ENCODE measurements around the gene MKLN1. TPM values are rescaled to one million over a fixed set of nuclear protein-coding genes. Genes with fewer than 3 reads are reported as not detected.

Gene MKLN1
- total RNA-seq, 4 donors from 2014 or later: 39.4 to 74.4 (median 53.2) TPM

DNA sequence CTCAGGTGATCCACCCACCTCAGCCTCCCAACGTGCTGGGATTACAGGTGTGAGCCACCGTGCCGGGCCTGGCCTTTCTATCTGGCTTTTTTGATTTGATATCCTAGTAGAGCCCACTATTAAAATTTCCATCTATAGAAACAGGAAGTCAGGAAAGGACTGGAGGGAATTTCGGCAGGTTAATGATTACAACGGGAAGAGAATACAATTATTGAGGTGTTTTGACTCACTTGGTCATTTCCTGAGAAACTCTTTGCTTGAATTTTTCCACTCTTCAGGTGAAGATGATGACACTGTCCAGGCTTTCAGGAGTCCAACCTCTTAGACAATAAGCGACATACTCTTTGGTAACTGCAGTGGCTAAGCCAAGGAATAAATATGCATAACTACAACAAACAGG lies 1.1 kb upstream of the MKLN1 start:
- Histone ChIP-seq H3K36me3 (no peaks in the 10 kb centered on the region), H3K4me3 (peak overlapping the region; percentile 74 to 96 (median 91)), H3K27ac (peak overlapping the region in 3 of 4 donors; percentile 94 to 99 (median 95)), H3K4me1 (peaks cover 0 to 32% (median 4%) of the 10 kb centered on the region in 4 donors), H3K27me3 (no peaks in the 10 kb centered on the region), H3K9me3 (no peaks in the 10 kb centered on the region)
- DNase-seq: no peak
- TF ChIP-seq, protein P1, sequence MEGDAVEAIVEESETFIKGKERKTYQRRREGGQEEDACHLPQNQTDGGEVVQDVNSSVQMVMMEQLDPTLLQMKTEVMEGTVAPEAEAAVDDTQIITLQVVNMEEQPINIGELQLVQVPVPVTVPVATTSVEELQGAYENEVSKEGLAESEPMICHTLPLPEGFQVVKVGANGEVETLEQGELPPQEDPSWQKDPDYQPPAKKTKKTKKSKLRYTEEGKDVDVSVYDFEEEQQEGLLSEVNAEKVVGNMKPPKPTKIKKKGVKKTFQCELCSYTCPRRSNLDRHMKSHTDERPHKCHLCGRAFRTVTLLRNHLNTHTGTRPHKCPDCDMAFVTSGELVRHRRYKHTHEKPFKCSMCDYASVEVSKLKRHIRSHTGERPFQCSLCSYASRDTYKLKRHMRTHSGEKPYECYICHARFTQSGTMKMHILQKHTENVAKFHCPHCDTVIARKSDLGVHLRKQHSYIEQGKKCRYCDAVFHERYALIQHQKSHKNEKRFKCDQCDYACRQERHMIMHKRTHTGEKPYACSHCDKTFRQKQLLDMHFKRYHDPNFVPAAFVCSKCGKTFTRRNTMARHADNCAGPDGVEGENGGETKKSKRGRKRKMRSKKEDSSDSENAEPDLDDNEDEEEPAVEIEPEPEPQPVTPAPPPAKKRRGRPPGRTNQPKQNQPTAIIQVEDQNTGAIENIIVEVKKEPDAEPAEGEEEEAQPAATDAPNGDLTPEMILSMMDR (IDR thresholded peaks at IDR 0.05): no peak
- no peak for TF ChIP-seq POLR2A (IDR thresholded peaks at IDR 0.05)

DNA sequence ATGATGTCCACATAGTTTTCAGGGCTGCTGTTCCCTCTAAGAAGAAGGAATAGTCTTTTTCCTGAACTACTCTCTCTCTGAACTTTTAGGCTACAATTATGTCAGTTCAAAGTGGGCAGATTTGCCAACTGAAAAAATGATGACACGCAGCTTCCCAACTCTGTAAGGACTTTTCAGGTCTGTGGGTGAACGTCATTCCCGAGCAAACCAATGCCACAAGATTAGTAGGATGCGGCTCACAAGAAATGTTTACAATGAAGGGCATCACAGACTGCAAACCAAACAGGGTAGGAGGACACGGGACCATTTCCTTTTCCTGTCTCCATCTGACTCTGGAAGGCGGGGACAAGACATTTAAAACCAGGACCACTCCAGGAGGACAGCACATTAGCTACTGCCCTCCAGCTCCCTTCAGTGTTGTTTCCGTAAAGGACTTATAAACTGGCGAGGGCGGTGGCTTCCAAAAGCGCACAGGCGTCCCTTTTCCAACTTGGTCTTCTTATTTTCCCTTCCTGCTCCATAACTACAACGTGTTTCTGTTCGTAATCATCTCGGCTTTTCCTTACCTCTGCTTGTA lies 539 bp upstream of the MKLN1 start:
- Histone ChIP-seq H3K4me3 (peak overlapping the region; percentile 74 to 96 (median 91)), H3K27me3 (no peaks in the 10 kb centered on the region), H3K36me3 (no peaks in the 10 kb centered on the region), H3K9me3 (no peaks in the 10 kb centered on the region), H3K4me1 (peaks cover 0 to 33% (median 4%) of the 10 kb centered on the region in 4 donors), H3K27ac (peak overlapping the region; percentile 94 to 99 (median 96))
- DNase-seq: peak in 2 of 3 donors; percentile 29 to 65
- TF ChIP-seq, protein P1 (IDR thresholded peaks at IDR 0.05): no peak
- no peak for TF ChIP-seq POLR2A (IDR thresholded peaks at IDR 0.05)

DNA sequence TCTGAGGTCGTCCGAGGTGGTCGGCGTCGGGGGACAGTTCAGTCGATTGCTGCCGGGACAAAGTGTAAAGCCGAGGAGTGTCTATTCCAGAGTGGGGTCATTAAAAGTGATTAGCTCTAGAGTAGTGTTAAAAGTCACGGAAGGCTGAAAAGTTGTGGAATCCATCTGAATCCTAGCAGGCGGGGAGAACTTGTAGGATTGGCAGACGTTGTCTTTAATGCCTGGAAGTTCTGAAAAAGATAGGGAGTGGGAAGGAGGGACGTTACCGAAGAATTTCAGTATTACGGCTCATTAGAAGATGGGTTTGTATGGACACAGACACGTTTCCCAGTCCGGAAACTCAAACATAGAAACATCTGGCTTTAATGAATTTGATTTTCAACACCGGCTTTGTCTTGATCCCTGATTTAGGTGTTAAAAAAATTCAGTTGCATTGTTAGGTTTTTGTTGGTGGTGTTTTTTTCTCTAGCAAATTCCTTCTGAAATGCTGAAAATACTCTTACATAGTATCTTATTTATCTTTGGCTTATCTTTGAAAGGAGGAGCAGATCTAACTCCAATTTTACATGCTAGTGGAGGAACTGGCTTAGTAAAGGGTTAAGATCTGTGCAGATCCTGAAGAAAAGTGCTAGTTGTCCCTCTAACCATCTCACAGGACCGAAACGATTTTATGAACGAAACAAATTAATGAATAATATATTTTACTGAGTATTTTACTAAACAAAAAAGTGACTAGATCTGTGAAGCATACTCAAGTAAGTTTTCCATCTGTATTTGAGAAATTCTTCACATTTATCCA lies 900 bp downstream of the MKLN1 start:
- Histone ChIP-seq H3K4me3 (peak overlapping the region; percentile 74 to 96 (median 91)), H3K4me1 (peaks cover 0 to 33% (median 4%) of the 10 kb centered on the region in 4 donors), H3K27ac (peak overlapping the region; percentile 94 to 99 (median 96)), H3K27me3 (no peaks in the 10 kb centered on the region), H3K36me3 (peaks cover 0 to 3% (median 0%) of the 10 kb centered on the region in 3 donors), H3K9me3 (no peaks in the 10 kb centered on the region)
- no peak for DNase-seq
- TF ChIP-seq, protein P1 (IDR thresholded peaks at IDR 0.05): no peak
- TF ChIP-seq POLR2A (IDR thresholded peaks at IDR 0.05): no peak

DNA sequence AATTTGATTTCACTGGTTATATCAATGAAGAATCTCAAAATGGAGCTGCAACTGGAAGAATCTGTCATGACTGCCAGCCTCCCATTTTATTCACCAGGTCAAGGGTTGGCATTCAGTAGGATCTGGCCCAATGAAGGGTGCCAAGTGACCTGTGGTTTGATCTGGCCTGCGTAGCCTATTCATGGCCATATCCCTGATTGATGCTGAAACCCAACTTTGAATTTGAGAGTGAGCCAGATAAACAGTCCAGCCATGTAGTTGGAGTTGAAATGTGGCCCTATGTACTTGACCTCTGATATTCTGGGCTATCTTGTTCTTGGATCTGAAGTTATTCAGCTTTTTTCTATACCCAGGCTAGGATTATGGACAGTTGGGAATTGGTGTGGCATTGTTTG lies 1.5 kb downstream of the MKLN1 start:
- Histone ChIP-seq H3K36me3 (peaks cover 0 to 3% (median 0%) of the 10 kb centered on the region in 3 donors), H3K4me1 (peaks cover 0 to 33% (median 4%) of the 10 kb centered on the region in 4 donors), H3K27me3 (no peaks in the 10 kb centered on the region), H3K4me3 (peak overlapping the region in 3 of 4 donors; percentile 74 to 96 (median 91)), H3K27ac (peak overlapping the region in 3 of 4 donors; percentile 94 to 99 (median 97)), H3K9me3 (no peaks in the 10 kb centered on the region)
- no peak for TF ChIP-seq POLR2A (IDR thresholded peaks at IDR 0.05)
- TF ChIP-seq, protein P1 (IDR thresholded peaks at IDR 0.05): no peak
- peak in 1 of 3 donors; percentile 51 for DNase-seq

DNA sequence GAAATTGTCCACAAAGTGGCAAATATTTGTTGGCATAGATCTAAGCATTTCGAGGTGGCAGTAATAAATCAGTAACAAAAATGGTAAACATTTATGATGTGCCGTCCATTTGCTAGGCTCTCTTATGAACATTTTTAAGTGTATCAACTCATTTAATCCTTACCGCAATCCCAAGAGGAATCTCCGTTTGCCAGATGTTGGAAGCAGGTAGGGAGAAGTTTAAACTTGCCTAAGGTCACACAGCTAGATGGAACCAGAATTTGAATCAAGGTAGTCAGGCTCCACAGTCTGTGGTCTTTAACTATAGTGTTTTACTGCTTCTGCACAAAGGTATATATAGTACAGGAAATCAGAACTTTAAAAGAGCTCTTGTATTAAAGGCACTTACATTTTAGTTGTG lies 2.6 kb downstream of the MKLN1 start:
- DNase-seq: no peak
- H3K4me1 ChIP-seq: peaks cover 0 to 33% (median 4%) of the 10 kb centered on the region in 4 donors
- peak overlapping the region in 1 of 4 donors; percentile 18 for H3K27ac ChIP-seq

More for the DNA sequence above, 2.6 kb downstream of the MKLN1 start:
- TF ChIP-seq POLR2A (IDR thresholded peaks at IDR 0.05): no peak
- TF ChIP-seq, protein P1 (IDR thresholded peaks at IDR 0.05): no peak
- Histone ChIP-seq H3K9me3 (no peaks in the 10 kb centered on the region), H3K36me3 (peaks cover 0 to 3% (median 0%) of the 10 kb centered on the region in 3 donors), H3K27me3 (no peaks in the 10 kb centered on the region), H3K4me3 (peak overlapping the region in 2 of 4 donors; percentile 5 to 74)

Measured in Peyer's patch (tissue), 4 donors.